ENCODE measurements around the gene RGS3. TPM values are rescaled to one million over a fixed set of nuclear protein-coding genes. Genes with fewer than 3 reads are reported as not detected.
"Not testable (repeated sequence)": the region's sequence is repeated elsewhere in the genome, so short reads cannot be mapped to it uniquely, and the experiment has no call there.

The RGS3 gene
- total and polyA plus RNA-seq, 2 of the 13 experiments (the other 11 are each of a cell fraction or from before 2014, with no cell fraction given), result 17.1 to 28.8 TPM

DNA sequence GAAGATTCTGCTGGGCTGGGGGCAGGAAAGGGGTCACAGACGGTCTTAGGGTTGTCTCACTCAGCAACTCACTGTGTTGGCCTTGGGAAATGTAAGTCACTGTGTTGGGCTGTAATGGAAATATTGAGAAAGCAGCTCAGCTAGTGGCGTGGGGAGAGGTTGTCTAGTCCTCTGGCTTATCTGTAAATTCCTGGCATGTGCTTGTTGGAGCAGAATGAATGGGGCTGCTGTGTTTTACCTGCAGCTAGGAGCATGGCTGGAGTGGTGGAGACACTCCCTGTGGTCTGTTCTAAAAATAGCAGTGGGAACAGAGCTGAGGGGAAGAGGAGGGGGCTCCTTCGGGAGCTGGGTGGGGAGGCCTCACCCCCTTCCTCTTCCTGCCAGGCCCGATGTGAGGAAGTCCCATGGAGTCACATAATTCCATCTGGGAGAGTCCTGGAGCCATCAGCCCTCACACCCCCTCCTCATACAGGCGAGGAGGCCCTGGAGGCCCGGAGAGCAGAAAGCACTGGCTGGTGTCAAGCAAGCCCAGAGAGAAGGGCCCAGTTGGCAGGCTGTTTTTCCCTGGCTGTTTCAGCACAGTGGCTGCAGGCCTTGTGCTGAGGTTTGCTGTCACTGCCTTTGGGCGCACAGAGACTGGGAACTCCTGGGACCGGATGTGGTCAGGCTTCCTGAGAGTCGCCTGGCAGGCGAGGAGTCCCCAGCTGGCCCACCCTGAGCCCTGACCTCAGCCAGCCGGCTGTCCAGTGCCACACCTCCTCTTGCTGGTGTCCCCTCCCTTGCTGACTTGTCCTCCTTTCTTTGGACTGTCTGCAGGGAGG is 84.9 kb downstream of the RGS3 start (continued):
- TF ChIP-seq, protein P1, sequence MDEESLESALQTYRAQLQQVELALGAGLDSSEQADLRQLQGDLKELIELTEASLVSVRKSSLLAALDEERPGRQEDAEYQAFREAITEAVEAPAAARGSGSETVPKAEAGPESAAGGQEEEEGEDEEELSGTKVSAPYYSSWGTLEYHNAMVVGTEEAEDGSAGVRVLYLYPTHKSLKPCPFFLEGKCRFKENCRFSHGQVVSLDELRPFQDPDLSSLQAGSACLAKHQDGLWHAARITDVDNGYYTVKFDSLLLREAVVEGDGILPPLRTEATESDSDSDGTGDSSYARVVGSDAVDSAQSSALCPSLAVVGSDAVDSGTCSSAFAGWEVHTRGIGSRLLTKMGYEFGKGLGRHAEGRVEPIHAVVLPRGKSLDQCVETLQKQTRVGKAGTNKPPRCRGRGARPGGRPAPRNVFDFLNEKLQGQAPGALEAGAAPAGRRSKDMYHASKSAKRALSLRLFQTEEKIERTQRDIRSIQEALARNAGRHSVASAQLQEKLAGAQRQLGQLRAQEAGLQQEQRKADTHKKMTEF (CRISPR knock-in tag; IDR thresholded peaks at IDR 0.05), result peak; percentile 65; the same call in 1 of the 2 replicates
- no peak for TF ChIP-seq POLR2AphosphoS5 (IDR thresholded peaks at IDR 0.05; ENCODE audit: low read depth, low read length)
- no peak for TF ChIP-seq HHEX (CRISPR knock-in tag; IDR thresholded peaks at IDR 0.05)
- no peak for TF ChIP-seq MIER3 (CRISPR knock-in tag; IDR thresholded peaks at IDR 0.05; ENCODE audit: borderline replicate concordance)
- TF ChIP-seq ARNT2 (CRISPR knock-in tag; IDR thresholded peaks at IDR 0.05; ENCODE audit: low read depth), result 0 out of 2 replicates have a peak, but pooled peaks have one; percentile 43
- TF ChIP-seq IRX3 (CRISPR knock-in tag; IDR thresholded peaks at IDR 0.05; ENCODE audit: borderline replicate concordance, low read depth), result no peak

DNA sequence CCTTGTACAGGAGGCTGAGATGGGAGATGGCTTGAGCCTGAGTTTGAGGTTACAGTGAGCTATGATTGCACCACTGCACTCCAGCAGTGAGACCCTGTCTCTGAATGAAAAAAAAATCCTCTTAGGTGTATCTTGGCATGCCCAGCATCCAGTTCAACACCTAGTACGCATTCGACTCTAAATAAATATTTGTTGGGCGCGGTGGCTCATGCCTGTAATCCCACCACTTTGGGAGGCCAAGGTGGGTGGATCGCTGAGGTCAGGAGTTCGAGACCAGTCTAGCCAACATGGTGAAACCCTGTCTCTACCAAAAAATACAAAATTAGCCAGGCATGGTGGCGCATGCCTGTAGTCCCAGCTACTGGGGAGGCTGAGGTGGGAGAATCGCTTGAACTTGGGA is 86.4 kb downstream of the RGS3 start:
- H3K79me2 ChIP-seq (ENCODE audit: insufficient read depth, low read length); H3K4me3 ChIP-seq (replicated peaks in 1 of 3; ENCODE audit: insufficient read depth in 1 of 3, low read depth in 2 of 3, low read length in 3 of 3); H3K27me3 ChIP-seq (ENCODE audit: control insufficient read depth in 1 of 2, insufficient read depth in 2 of 2, low read length in 2 of 2); H4K20me1 ChIP-seq (ENCODE audit: insufficient read depth, low read length); H3K4me2 ChIP-seq (ENCODE audit: low read depth, low read length); H3K9me3 ChIP-seq (ENCODE audit: low read length); H2AFZ ChIP-seq (ENCODE audit: low read length); H3K27ac ChIP-seq (ENCODE audit: extremely low read length, insufficient read depth, low read length); DNase-seq (ENCODE audit: low spot score); ATAC-seq; H3K9ac ChIP-seq (ENCODE audit: insufficient read depth, low read depth, low read length); H3K36me3 ChIP-seq (replicated peaks in 1 of 2; ENCODE audit: control insufficient read depth in 1 of 2, insufficient read depth in 2 of 2, low read length in 2 of 2); in situ Hi-C loops (cut with HindIII; ENCODE audit: extremely low pct_ligation_motif_present, low pct_unique_long_range_greater_than_20kb); CTCF ChIA-PET (ENCODE audit: low intra/inter-chr PET ratio, low total read pairs); BruUV-seq (replicated peaks); FAIRE-seq: not testable (repeated sequence)
- 90% methylated on average over 8 of the region's 8 CpGs for WGBS (ENCODE audit: low lambda C conversion rate)
- intact Hi-C loops (cut with micrococcal nuclease; ENCODE audit: unreplicated experiment), result loop anchor here (2.0 kb wide), 1 partner anchor 15 kb away; no protein-coding TSS in a partner anchor
- POLR2A ChIA-PET, result interaction anchor here (1.0 to 2.4 kb wide), 2 partner anchors 9 to 60 kb away, joined by 3 to 13 read pairs; no protein-coding TSS in a partner anchor
- peaks cover 41% of the 10 kb centered on the region for H3K4me1 ChIP-seq (ENCODE audit: insufficient read depth, low read length)
- TF ChIP-seq ZMYM3 (CRISPR knock-in tag; IDR thresholded peaks at IDR 0.05) (0 out of 2 replicates have a peak, but pooled peaks have one; percentile 16), ZNF460 (CRISPR knock-in tag; IDR thresholded peaks at IDR 0.05; ENCODE audit: borderline replicate concordance) (peak; percentile 53; the same call in 1 of the 2 replicates)
- TF ChIP-seq, protein P2, sequence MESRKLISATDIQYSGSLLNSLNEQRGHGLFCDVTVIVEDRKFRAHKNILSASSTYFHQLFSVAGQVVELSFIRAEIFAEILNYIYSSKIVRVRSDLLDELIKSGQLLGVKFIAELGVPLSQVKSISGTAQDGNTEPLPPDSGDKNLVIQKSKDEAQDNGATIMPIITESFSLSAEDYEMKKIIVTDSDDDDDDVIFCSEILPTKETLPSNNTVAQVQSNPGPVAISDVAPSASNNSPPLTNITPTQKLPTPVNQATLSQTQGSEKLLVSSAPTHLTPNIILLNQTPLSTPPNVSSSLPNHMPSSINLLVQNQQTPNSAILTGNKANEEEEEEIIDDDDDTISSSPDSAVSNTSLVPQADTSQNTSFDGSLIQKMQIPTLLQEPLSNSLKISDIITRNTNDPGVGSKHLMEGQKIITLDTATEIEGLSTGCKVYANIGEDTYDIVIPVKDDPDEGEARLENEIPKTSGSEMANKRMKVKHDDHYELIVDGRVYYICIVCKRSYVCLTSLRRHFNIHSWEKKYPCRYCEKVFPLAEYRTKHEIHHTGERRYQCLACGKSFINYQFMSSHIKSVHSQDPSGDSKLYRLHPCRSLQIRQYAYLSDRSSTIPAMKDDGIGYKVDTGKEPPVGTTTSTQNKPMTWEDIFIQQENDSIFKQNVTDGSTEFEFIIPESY (CRISPR knock-in tag; IDR thresholded peaks at IDR 0.05), result peak; percentile 70
